DND-41 (cell line): ENCODE measurements around the gene PCSK2.

Experiments
- EZH2 ChIP-seq: IDR thresholded peaks from 3 replicates; pipeline ENCODE4 v1.6.1; 2012; ENCODE audit warnings: borderline replicate concordance, low read depth, mild to moderate bottlenecking, moderate library complexity, low read length, inconsistent platforms; ENCODE audit not compliant: severe bottlenecking
- TF ChIP-seq, protein P1 (sequence below): IDR thresholded peaks from 2 replicates; pipeline ENCODE4 v1.5.1; 2012; ENCODE audit warnings: borderline replicate concordance, low read length, moderate library complexity, mild to moderate bottlenecking; ENCODE audit not compliant: poor library complexity, severe bottlenecking; ENCODE audit errors: extremely low read depth

GRCh38 chr20:17390655-17391054 lies 163.8 kb downstream of the PCSK2 start:
- TF ChIP-seq, protein P1, sequence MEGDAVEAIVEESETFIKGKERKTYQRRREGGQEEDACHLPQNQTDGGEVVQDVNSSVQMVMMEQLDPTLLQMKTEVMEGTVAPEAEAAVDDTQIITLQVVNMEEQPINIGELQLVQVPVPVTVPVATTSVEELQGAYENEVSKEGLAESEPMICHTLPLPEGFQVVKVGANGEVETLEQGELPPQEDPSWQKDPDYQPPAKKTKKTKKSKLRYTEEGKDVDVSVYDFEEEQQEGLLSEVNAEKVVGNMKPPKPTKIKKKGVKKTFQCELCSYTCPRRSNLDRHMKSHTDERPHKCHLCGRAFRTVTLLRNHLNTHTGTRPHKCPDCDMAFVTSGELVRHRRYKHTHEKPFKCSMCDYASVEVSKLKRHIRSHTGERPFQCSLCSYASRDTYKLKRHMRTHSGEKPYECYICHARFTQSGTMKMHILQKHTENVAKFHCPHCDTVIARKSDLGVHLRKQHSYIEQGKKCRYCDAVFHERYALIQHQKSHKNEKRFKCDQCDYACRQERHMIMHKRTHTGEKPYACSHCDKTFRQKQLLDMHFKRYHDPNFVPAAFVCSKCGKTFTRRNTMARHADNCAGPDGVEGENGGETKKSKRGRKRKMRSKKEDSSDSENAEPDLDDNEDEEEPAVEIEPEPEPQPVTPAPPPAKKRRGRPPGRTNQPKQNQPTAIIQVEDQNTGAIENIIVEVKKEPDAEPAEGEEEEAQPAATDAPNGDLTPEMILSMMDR, result no peak
- TF ChIP-seq EZH2, result no peak
